Measurements from ENCODE around the gene PSAP. TPM values are rescaled to one million over a fixed set of nuclear protein-coding genes. Genes with fewer than 3 reads are reported as not detected.

Gene PSAP
- total RNA-seq, 1 experiment from 2014 or later = 336 TPM

GRCh38 chr10:71888623-71889387 lies 37.8 kb upstream of the PSAP start:
- Histone ChIP-seq H4K20me1 (ENCODE audit: control insufficient read depth, insufficient read depth, insufficient read length) (no peaks in the 10 kb centered on the region), H3K14ac (ENCODE audit: insufficient read depth, low read length) (peak overlapping the region; percentile 32; the same call in 1 of the 2 replicates), H3K27ac (ENCODE audit: insufficient read length, low read depth, low read length) (no peak overlapping the region), H3K23ac (ENCODE audit: insufficient read length, low read depth, low read length) (no peak overlapping the region), H2BK15ac (ENCODE audit: low read depth, low read length) (no peak overlapping the region), H4K8ac (replicated peaks; ENCODE audit: insufficient read length, low read depth, low read length) (no peak overlapping the region), H3K9me3 (ENCODE audit: control insufficient read depth, low read depth, low read length) (no peaks in the 10 kb centered on the region), H3K79me1 (ENCODE audit: insufficient read depth, low read depth, low read length, poor library complexity, severe bottlenecking) (no peaks in the 10 kb centered on the region), H2AK5ac (ENCODE audit: insufficient read length, low read length) (no peak overlapping the region), H3K9ac (ENCODE audit: extremely low read depth, insufficient read length, low read length) (peak overlapping the region; percentile 25), H3K79me2 (ENCODE audit: insufficient read depth, low read length) (no peaks in the 10 kb centered on the region), H4K5ac (ENCODE audit: insufficient read length, low read depth, low read length) (no peak overlapping the region), H3K4me1 (ENCODE audit: insufficient read depth, low read length) (no peaks in the 10 kb centered on the region), H2BK12ac (ENCODE audit: insufficient read length, low read depth, low read length) (no peak overlapping the region), H3K56ac (ENCODE audit: insufficient read length, low read depth, low read length) (no peak overlapping the region), H2BK5ac (ENCODE audit: insufficient read length, low read length) (no peak overlapping the region), H3K4me2 (ENCODE audit: insufficient read depth, insufficient read length, low read length) (peak overlapping the region; percentile 77), H3T11ph (ENCODE audit: low read length) (no peak overlapping the region), H3K4ac (ENCODE audit: low read depth, low read length) (no peak overlapping the region), H3K27me3 (ENCODE audit: insufficient read depth, low read length) (peaks cover 8% of the 10 kb centered on the region), H4K91ac (ENCODE audit: insufficient read length, low read depth, low read length) (no peak overlapping the region), H2AFZ (ENCODE audit: low read length) (peak overlapping the region; percentile 76), H3K23me2 (ENCODE audit: insufficient read length, low read depth, low read length, poor library complexity, severe bottlenecking) (peaks cover 8% of the 10 kb centered on the region), H2BK120ac (ENCODE audit: low read depth, low read length, poor library complexity, severe bottlenecking) (no peak overlapping the region), H3K18ac (ENCODE audit: insufficient read length, low read depth, low read length) (no peak overlapping the region), H2BK20ac (ENCODE audit: low read depth, low read length, poor library complexity, severe bottlenecking) (no peak overlapping the region)
- no peak for TF ChIP-seq CTCF (conservative IDR thresholded peaks at IDR 0.05)
- DNase-seq = peak; percentile 57
- H3K36me3 Mint-ChIP-seq (ENCODE audit: insufficient read depth in 1 of 3, low read depth in 3 of 3) = no peaks in the 10 kb centered on the region; a peak in 1 of 7 replicates
- H3K27me3 Mint-ChIP-seq (ENCODE audit: low read depth) = peaks cover 43% of the 10 kb centered on the region
- peak overlapping the region; percentile 70 to 83 for H3K4me3 Mint-ChIP-seq
- peaks cover 0 to 2% of the 10 kb centered on the region in 2 experiments; a peak in 1 of 5 replicates for H3K9me3 Mint-ChIP-seq
- H3K4me1 Mint-ChIP-seq = peaks cover 8 to 11% of the 10 kb centered on the region in 2 experiments
- no peak overlapping the region; a peak in 1 of 7 replicates for H3K27ac Mint-ChIP-seq
- no CpG with 5 or more reads among the region's 48 CpGs for WGBS (ENCODE audit: extremely low coverage, insufficient read length, low lambda C conversion rate)

Data from H9 (cell line).